ENCODE measurements around the gene RPLP2.

RPLP2 gene

DNA sequence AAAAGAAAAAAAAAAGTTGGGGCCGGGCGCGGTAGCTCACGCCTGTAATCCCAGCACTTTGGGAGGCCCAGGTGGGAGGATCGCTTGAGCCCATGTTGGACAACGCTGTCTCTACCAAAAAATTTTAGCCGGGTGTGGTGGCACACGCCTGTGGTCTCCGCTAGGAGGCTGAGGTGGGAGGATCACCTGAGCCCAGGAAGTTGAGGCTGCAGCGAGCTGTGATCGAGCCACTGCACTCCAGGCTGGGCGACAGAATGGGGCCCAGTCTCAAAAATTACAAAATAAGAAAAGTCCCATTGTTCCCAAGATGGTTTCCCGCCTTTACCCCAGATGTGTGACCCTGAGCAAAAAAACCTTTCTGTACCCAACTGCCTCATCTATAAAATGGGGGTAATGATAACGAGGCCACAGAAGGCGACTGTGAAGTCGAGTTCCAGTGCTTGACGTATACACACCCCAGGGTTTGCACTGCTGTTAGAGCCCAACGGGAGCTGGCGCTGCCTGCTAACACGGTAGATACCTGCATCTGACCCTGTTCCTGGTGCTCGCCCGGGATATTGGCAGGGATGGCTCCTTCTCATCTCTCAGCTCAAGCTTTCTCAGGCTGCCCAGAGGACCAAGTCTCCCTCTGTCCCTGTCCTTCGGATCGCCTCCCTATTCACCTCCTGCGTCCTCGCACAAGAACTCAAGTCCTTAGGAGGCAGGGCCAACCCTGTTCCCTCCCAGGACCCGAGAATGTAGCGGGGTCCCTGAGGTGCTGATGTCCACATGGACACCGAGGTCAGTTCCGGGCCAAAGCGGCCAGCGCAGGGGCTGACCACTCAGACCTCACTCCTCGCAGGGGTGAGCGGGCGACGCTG lies 1.1 kb upstream of the RPLP2 start:
- TF ChIP-seq JUND (IDR thresholded peaks at IDR 0.05; ENCODE audit: low read depth) = no peak
- no peak for DNase-seq (ENCODE audit: low read depth in 1 of 2, low spot score in 1 of 2)
- in situ Hi-C loops (cut with HindIII; ENCODE audit: low pct_unique_long_range_greater_than_20kb, low sequenced_read_pairs) = no loop called here

DNA sequence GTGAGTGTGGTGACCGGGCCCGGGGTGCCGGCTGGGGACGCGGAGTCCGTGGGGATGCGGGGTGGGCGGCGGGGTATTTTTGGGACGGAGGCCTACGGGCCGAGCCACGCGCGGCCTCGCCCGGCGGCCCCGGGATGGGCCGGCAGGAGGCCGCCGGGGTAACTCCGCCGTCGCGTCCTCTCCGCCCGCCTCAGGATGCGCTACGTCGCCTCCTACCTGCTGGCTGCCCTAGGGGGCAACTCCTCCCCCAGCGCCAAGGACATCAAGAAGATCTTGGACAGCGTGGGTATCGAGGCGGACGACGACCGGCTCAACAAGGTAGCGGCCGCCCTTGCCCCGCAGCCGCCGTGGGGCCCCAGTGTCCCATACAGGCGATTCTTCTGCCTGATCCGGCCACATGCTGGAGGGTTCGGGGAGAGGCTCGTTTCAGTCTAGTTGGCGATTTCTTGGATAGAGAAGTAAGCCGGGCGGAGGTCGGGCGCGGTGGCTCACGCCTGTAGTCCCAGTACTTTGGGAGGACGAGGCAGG lies 337 bp downstream of the RPLP2 start:
- in situ Hi-C loops (cut with HindIII; ENCODE audit: low pct_unique_long_range_greater_than_20kb, low sequenced_read_pairs) = no loop called here
- no peak for TF ChIP-seq JUND (IDR thresholded peaks at IDR 0.05; ENCODE audit: low read depth)
- no peak for DNase-seq (ENCODE audit: low read depth in 1 of 2, low spot score in 1 of 2)

DNA sequence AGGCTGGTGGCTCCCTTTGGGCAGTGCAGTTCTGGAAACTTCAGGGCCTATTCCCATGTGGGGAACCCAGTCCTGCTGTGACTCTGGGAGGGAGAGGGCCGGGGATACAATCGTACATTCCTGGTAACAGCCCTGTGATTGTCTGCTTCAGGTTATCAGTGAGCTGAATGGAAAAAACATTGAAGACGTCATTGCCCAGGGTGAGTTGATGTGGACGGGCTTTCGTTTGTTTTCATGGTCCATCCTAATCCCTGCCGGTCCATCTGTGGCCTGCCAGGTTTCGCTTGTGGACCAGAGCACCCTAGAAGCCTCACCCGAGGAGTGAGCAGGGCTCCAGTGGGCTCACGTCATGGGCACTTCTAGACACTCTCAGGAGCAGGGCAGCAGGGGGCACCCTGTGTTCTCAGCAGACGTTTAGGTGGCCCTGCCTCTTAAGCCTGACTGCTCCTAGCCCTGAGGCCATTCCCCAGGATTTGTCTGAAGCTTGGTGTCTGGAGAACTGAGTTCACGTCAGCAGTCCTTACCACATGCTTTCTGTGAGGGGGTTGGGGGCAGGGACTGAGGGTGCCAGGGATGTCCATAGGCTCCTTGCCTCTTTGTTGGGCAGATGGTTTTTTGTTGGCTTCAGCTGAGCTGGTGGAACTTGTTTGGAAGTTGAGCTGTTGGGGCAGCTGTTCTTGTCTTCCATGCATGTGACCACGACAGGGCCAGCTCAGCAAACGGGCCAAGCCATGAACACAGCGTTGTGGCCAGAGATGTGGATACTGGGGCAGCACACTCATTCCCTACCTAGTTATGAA lies 1.9 kb downstream of the RPLP2 start:
- in situ Hi-C loops (cut with HindIII; ENCODE audit: low pct_unique_long_range_greater_than_20kb, low sequenced_read_pairs) = no loop called here
- no peak for TF ChIP-seq JUND (IDR thresholded peaks at IDR 0.05; ENCODE audit: low read depth)
- peak in 1 of 2 experiments; percentile 49 for DNase-seq (ENCODE audit: low read depth in 1 of 2, low spot score in 1 of 2)

DNA sequence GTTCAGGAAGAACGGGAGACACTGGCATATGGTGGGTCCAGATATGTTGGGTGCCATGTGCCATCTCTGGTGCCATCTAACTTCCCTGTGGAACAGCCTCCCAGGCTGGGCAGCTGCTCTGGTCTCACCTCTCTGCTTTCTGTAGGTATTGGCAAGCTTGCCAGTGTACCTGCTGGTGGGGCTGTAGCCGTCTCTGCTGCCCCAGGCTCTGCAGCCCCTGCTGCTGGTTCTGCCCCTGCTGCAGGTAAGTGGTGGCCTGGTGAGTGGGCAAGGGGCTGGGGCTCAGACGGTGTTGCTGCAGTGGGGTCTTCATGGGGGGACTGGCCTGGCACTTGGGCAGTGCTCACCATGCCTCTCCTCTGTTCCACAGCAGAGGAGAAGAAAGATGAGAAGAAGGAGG lies 2.6 kb downstream of the RPLP2 start:
- no peak for DNase-seq (ENCODE audit: low read depth in 1 of 2, low spot score in 1 of 2)
- in situ Hi-C loops (cut with HindIII; ENCODE audit: low pct_unique_long_range_greater_than_20kb, low sequenced_read_pairs) = no loop called here
- TF ChIP-seq JUND (IDR thresholded peaks at IDR 0.05; ENCODE audit: low read depth) = no peak

DNA sequence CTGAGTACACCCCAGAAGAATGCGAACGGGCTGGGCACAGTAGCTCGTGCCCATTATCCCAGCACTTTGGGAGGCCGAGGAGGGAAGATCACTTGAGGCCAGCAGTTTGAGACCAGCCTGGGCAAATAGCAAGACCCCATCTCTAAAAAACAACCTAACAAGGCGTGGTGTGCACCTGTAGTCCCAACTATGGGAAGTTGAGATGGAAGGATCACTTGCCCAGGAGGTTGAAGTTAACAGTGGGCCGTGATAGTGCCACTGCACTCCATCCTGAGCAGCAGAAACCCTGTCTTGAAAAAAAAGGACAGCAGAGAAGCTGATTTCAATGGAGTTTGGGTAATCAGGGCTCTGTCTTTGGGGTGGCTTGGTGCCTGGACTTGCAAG lies 3.3 kb downstream of the RPLP2 start:
- in situ Hi-C loops (cut with HindIII; ENCODE audit: low pct_unique_long_range_greater_than_20kb, low sequenced_read_pairs) = no loop called here
- TF ChIP-seq JUND (IDR thresholded peaks at IDR 0.05; ENCODE audit: low read depth) = no peak
- DNase-seq (ENCODE audit: low read depth in 1 of 2, low spot score in 1 of 2) = no peak

DNA sequence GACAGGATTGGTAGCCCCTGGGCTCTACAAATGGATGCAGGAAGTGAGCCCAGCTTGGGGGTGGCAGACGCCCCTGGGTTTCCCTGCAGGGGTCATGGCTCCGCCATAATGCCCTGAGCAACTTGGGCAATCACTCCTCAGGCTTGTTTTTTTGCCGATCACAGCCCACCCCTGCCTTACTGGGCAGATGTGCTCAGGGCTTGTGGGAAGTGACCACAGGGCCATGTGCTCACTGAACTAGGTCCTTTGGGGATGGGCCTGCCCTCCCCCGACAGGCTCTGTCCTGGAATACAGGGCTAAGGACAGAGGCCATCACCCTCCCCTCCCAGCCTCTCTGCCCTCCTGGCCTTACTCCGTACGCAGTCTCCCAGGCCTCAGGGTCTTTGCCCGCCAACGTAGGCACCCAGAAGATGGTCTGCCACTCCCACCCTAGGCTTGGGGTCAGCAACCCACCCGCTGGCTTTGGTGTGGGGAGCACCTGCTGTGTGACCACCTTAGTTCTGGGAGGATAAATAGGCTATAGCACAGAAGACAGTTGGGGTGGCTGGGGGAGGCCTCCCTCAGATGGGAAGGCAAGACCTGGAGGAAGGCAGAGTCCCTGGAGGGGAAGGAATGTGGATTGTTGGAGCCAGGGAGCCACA lies 3.8 kb downstream of the RPLP2 start:
- no peak for TF ChIP-seq JUND (IDR thresholded peaks at IDR 0.05; ENCODE audit: low read depth)
- in situ Hi-C loops (cut with HindIII; ENCODE audit: low pct_unique_long_range_greater_than_20kb, low sequenced_read_pairs) = no loop called here
- no peak for DNase-seq (ENCODE audit: low read depth in 1 of 2, low spot score in 1 of 2)

DNA sequence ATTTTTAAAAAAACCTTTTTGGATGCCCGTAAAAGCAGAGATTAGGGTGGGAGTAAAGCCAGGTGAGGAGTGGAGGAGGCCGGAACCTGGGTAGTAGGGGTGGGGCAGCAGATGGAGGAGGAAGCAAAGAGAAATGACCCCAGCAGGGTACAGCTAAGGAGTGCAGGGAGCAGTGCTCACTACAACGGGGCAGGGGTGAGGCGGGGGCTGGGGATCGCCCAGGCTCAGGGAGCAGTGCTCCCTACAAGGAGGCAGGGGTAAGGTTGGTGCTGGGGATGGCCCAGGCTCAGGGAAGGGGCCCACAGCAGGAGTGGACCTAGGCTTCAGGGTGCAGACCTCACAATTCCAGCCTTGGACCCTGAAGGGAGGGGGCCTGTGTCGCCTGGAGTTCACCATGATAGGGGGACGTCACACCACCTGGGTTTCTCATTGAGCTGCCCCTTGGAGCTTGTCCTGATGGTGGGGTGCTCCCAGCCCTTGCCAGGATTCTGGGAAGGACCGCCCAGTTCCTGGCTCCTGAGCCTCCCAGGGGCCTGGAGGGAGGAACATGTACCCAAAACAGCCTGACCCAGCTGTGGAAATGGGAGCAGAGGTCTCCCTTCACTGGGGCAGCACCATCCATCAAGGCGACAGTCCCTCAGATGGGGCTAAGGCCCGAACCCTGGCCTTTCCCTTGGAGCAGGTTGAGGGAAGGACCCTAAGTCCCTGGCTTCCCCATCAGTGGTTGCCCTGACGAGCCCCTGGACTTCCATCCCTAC lies 6.1 kb downstream of the RPLP2 start:
- in situ Hi-C loops (cut with HindIII; ENCODE audit: low pct_unique_long_range_greater_than_20kb, low sequenced_read_pairs) = no loop called here

DNA sequence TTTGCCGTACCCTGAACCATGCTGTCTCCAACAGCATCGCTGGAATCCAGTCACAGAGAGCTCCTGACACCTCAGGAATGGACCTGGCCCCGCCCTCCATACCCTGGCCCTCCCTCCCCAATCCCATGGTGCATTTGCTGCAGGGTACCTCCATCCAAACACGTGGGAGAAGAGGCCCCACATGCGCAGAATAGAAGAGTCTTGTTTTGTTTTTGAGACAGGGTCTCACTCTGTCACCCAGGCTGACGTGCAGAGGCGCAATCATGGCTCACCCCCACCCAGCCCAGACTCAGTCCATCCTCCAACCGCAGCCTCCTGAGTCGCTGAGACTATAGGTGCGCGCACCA lies 6.6 kb downstream of the RPLP2 start:
- no peak for TF ChIP-seq JUND (IDR thresholded peaks at IDR 0.05; ENCODE audit: low read depth)
- DNase-seq (ENCODE audit: low read depth in 1 of 2, low spot score in 1 of 2) = no peak
- in situ Hi-C loops (cut with HindIII; ENCODE audit: low pct_unique_long_range_greater_than_20kb, low sequenced_read_pairs) = no loop called here

More for the DNA sequence above, 6.1 kb downstream of the RPLP2 start:
- no peak for TF ChIP-seq JUND (IDR thresholded peaks at IDR 0.05; ENCODE audit: low read depth)
- DNase-seq (ENCODE audit: low read depth in 1 of 2, low spot score in 1 of 2) = no peak

DNA sequence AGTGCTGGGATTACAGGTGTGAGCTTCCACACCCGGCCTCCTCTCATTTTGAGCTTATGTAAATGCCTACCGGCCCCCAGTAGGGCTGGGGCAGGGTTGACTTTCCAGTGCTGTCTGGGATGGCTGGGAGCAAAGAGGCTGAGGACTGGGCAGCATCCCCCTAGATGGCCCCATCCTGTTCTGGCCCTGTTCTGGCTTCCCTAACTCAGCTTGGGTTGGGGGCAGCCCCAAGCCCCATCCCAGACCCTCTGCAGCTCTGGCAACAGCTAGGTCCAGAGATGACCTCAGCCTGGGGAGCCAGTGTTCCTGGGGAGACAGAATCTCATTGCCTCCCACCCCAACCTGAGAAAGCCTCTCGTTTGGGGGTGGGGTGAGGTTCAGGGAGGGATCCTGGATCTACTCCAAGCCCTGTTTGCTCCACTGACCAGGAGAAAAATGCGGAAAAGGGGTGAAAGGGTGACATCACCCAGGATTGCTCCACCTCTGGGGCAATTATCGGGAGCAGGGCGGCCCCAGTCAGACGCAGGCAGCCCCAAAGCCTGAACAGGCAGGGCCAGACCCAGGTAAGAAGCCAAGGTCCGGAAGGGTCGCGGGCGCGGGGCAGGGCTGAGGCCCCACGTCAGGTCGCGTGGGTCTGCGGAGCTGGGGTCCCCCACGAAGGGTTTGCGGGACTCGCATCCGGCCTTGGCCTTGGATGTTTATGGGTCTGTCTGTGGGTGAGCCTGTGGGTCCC lies 8.8 kb downstream of the RPLP2 start, which contains the start of gene PNPLA2:
Gene PNPLA2 (plus strand): TSS at position 519 of the 733 bp plus-strand sequence. CDS start 805 bp downstream, outside the sequence.
- DNase-seq (ENCODE audit: low read depth in 1 of 2, low spot score in 1 of 2) = peak in 1 of 2 experiments; percentile 69
- in situ Hi-C loops (cut with HindIII; ENCODE audit: low pct_unique_long_range_greater_than_20kb, low sequenced_read_pairs) = no loop called here
- TF ChIP-seq JUND (IDR thresholded peaks at IDR 0.05; ENCODE audit: low read depth) = no peak

DNA sequence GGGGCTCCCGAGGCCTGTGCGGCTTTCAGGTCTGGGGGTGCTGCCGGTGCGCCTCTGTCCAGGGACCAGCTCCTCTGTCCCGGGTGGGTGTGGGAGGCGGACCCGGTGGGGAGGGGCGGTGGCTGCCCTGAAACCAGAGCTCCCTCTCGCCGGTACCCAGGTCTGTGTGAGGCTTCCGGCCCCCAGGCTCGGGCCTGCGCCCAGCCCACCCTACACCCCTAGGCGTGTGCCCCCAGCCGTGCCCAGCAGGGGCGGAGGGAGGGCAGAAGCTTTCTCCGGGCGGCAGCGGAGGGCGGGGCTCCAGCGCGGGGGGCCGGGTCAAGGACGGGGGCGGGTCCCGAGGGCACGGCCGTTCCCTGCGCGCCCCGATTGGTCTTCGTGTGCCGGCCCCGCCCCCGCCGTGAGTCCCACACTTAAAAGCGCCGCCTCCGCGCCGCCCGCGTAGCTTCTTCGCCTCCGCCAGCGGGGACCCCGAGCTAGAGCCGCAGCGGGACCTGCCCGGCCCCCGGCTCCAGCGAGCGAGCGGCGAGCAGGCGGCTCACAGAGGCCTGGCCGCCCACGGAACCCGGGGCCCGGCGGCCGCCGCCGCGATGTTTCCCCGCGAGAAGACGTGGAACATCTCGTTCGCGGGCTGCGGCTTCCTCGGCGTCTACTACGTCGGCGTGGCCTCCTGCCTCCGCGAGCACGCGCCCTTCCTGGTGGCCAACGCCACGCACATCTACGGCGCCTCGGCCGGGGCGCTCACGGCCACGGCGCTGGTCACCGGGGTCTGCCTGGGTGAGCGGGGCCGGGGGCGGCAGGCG lies 9.6 kb downstream of the RPLP2 start:
- DNase-seq (ENCODE audit: low read depth in 1 of 2, low spot score in 1 of 2) = peak in 1 of 2 experiments; percentile 88
- in situ Hi-C loops (cut with HindIII; ENCODE audit: low pct_unique_long_range_greater_than_20kb, low sequenced_read_pairs) = no loop called here
- no peak for TF ChIP-seq JUND (IDR thresholded peaks at IDR 0.05; ENCODE audit: low read depth)
